SK-N-SH treated with all-trans-retinoic acid at 6 μM for 48 hours (cell line): ENCODE data around the gene AMOT.

Source experiments
- ATAC-seq: fragments of 200-7000 bp; cut with Tn5 transposase; 3 replicates; pipeline ENCODE4 v1.9.1; 2020; ENCODE audit warnings: mild to moderate bottlenecking, moderate library complexity
- ARNTL ChIP-seq: fragments of 450-650 bp; formaldehyde crosslinking; IDR thresholded peaks from 2 replicates; pipeline ENCODE4 v1.5.0; 2020; ENCODE audit warnings: low read depth, mild to moderate bottlenecking, moderate library complexity, borderline replicate concordance
- BACH2 ChIP-seq: fragments of 250-450 bp; sonication (Bioruptor Pico); IDR thresholded peaks from 2 replicates; pipeline ENCODE4 v1.9.0; 2021; ENCODE audit warnings: mild to moderate bottlenecking, borderline replicate concordance
- ESRRG ChIP-seq: fragments of 250-450 bp; sonication (Bioruptor Pico); IDR thresholded peaks from 2 replicates; pipeline ENCODE4 v1.6.1; 2021; ENCODE audit warnings: mild to moderate bottlenecking
- GLIS3 ChIP-seq: fragments of 250-450 bp; sonication (Bioruptor Pico); IDR thresholded peaks from 2 replicates; pipeline ENCODE4 v1.5.0; 2020; ENCODE audit warnings: mild to moderate bottlenecking, moderate library complexity
- ISL1 ChIP-seq: fragments of 250-450 bp; sonication (Bioruptor Pico); IDR thresholded peaks from 2 replicates; pipeline ENCODE4 v2.1.2; 2022; ENCODE audit warnings: mild to moderate bottlenecking, moderate library complexity
- OSR1 ChIP-seq: fragments of 250-450 bp; sonication (Bioruptor Pico); IDR thresholded peaks from 2 replicates; pipeline ENCODE4 v1.8.0; 2022; ENCODE audit warnings: moderate library complexity, mild to moderate bottlenecking, inconsistent platforms
- RARB ChIP-seq: fragments of 250-450 bp; sonication (Bioruptor Pico); IDR thresholded peaks from 2 replicates; pipeline ENCODE4 v1.8.0; 2021; ENCODE audit warnings: mild to moderate bottlenecking, moderate library complexity
- TCF4 ChIP-seq: fragments of 250-450 bp; sonication (Bioruptor Pico); IDR thresholded peaks from 2 replicates; pipeline ENCODE4 v1.8.0; 2021; ENCODE audit warnings: mild to moderate bottlenecking, moderate library complexity, borderline replicate concordance
- ZC3H10 ChIP-seq: fragments of 250-450 bp; sonication (Bioruptor Pico); IDR thresholded peaks from 2 replicates; pipeline ENCODE4 v1.5.1; 2021; ENCODE audit warnings: mild to moderate bottlenecking, moderate library complexity
- ZFP3 ChIP-seq: fragments of 250-450 bp; sonication (Bioruptor Pico); IDR thresholded peaks from 2 replicates; pipeline ENCODE4 v1.5.0; 2020; ENCODE audit warnings: mild to moderate bottlenecking, moderate library complexity
- TF ChIP-seq, protein P1 (sequence below): fragments of 250-450 bp; sonication (Bioruptor Pico); IDR thresholded peaks from 2 replicates; pipeline ENCODE4 v1.8.0; 2021; ENCODE audit warnings: low read depth, mild to moderate bottlenecking, moderate library complexity, borderline replicate concordance
- TF ChIP-seq, protein P2 (sequence below): fragments of 250-450 bp; sonication (Bioruptor Pico); IDR thresholded peaks from 2 replicates; pipeline ENCODE4 v1.8.0; 2020; ENCODE audit warnings: mild to moderate bottlenecking, moderate library complexity, borderline replicate concordance
- TF ChIP-seq, protein P3 (sequence below): fragments of 250-450 bp; sonication (Bioruptor Pico); IDR thresholded peaks from 2 replicates; pipeline ENCODE4 v1.5.0; 2020; ENCODE audit warnings: mild to moderate bottlenecking, moderate library complexity
- TF ChIP-seq, protein P4 (sequence below): fragments of 250-450 bp; sonication (Bioruptor Pico); IDR thresholded peaks from 2 replicates; pipeline ENCODE4 v1.5.1; 2021; ENCODE audit warnings: mild to moderate bottlenecking, moderate library complexity
- TF ChIP-seq, protein P5 (sequence below): fragments of 250-450 bp; sonication (Bioruptor Pico); IDR thresholded peaks from 2 replicates; pipeline ENCODE4 v1.5.1; 2020; ENCODE audit warnings: low read depth, mild to moderate bottlenecking, moderate library complexity

AMOT gene

DNA sequence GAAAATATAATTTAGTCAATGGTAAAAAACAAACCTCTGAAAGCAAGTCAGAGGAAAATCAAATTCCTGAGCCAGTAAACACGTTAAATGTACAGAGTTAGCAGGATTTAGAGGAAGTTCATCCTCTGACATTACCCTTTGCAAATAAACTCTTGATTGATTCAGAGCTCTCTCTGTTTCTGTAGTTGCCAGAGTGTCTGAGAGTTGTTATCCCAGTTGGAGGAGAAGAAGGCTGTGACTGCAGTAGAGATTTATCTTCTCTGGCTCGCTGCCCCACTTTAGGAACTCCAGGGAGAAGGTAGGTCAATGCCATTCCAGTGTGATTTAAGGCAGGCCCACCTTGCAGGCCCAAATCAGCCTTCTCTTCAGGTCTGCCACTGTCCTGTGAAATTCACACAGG is 6.2 kb upstream of the AMOT start:
- ATAC-seq: no peak
- TF ChIP-seq BACH2: no peak
- TF ChIP-seq, protein P1, sequence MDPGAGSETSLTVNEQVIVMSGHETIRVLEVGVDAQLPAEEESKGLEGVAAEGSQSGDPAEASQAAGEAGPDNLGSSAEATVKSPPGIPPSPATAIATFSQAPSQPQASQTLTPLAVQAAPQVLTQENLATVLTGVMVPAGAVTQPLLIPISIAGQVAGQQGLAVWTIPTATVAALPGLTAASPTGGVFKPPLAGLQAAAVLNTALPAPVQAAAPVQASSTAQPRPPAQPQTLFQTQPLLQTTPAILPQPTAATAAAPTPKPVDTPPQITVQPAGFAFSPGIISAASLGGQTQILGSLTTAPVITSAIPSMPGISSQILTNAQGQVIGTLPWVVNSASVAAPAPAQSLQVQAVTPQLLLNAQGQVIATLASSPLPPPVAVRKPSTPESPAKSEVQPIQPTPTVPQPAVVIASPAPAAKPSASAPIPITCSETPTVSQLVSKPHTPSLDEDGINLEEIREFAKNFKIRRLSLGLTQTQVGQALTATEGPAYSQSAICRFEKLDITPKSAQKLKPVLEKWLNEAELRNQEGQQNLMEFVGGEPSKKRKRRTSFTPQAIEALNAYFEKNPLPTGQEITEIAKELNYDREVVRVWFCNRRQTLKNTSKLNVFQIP (CRISPR knock-in tag): no peak
- TF ChIP-seq, protein P2, sequence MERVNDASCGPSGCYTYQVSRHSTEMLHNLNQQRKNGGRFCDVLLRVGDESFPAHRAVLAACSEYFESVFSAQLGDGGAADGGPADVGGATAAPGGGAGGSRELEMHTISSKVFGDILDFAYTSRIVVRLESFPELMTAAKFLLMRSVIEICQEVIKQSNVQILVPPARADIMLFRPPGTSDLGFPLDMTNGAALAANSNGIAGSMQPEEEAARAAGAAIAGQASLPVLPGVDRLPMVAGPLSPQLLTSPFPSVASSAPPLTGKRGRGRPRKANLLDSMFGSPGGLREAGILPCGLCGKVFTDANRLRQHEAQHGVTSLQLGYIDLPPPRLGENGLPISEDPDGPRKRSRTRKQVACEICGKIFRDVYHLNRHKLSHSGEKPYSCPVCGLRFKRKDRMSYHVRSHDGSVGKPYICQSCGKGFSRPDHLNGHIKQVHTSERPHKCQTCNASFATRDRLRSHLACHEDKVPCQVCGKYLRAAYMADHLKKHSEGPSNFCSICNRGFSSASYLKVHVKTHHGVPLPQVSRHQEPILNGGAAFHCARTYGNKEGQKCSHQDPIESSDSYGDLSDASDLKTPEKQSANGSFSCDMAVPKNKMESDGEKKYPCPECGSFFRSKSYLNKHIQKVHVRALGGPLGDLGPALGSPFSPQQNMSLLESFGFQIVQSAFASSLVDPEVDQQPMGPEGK (CRISPR knock-in tag): no peak
- TF ChIP-seq, protein P3, sequence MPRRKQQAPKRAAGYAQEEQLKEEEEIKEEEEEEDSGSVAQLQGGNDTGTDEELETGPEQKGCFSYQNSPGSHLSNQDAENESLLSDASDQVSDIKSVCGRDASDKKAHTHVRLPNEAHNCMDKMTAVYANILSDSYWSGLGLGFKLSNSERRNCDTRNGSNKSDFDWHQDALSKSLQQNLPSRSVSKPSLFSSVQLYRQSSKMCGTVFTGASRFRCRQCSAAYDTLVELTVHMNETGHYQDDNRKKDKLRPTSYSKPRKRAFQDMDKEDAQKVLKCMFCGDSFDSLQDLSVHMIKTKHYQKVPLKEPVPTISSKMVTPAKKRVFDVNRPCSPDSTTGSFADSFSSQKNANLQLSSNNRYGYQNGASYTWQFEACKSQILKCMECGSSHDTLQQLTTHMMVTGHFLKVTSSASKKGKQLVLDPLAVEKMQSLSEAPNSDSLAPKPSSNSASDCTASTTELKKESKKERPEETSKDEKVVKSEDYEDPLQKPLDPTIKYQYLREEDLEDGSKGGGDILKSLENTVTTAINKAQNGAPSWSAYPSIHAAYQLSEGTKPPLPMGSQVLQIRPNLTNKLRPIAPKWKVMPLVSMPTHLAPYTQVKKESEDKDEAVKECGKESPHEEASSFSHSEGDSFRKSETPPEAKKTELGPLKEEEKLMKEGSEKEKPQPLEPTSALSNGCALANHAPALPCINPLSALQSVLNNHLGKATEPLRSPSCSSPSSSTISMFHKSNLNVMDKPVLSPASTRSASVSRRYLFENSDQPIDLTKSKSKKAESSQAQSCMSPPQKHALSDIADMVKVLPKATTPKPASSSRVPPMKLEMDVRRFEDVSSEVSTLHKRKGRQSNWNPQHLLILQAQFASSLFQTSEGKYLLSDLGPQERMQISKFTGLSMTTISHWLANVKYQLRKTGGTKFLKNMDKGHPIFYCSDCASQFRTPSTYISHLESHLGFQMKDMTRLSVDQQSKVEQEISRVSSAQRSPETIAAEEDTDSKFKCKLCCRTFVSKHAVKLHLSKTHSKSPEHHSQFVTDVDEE (CRISPR knock-in tag): no peak
- no peak for TF ChIP-seq ESRRG
- TF ChIP-seq, protein P4, sequence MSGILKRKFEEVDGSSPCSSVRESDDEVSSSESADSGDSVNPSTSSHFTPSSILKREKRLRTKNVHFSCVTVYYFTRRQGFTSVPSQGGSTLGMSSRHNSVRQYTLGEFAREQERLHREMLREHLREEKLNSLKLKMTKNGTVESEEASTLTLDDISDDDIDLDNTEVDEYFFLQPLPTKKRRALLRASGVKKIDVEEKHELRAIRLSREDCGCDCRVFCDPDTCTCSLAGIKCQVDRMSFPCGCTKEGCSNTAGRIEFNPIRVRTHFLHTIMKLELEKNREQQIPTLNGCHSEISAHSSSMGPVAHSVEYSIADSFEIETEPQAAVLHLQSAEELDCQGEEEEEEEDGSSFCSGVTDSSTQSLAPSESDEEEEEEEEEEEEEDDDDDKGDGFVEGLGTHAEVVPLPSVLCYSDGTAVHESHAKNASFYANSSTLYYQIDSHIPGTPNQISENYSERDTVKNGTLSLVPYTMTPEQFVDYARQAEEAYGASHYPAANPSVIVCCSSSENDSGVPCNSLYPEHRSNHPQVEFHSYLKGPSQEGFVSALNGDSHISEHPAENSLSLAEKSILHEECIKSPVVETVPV: no peak
- no peak for TF ChIP-seq ZC3H10 (CRISPR knock-in tag)
- TF ChIP-seq TCF4 (CRISPR knock-in tag): no peak
- no peak for TF ChIP-seq RARB (CRISPR knock-in tag)
- TF ChIP-seq ISL1 (CRISPR knock-in tag): no peak

DNA sequence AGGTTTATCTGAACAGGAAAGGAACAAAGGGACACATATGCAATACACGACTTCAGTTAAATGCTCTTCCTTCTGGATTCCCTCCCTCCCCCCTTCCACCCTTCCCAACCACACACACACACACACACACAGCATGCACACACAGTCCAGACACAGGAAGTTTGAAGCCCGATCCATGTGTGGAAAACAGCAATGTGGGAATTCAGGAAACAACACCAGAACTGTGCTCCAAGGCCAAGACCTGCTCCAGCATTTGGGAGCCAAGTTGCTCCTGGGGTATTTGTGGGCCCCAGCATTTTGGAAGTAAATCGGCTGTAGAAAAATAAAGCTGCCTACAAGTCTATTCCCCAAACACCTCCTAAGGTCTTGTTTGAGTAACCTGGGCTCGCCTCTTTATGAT is 5.6 kb upstream of the AMOT start:
- ATAC-seq: no peak
- no peak for TF ChIP-seq ZFP3 (CRISPR knock-in tag)
- TF ChIP-seq, protein P3 (CRISPR knock-in tag): no peak
- no peak for TF ChIP-seq BACH2
- TF ChIP-seq OSR1 (CRISPR knock-in tag): no peak
- TF ChIP-seq ISL1 (CRISPR knock-in tag): no peak
- TF ChIP-seq, protein P5, sequence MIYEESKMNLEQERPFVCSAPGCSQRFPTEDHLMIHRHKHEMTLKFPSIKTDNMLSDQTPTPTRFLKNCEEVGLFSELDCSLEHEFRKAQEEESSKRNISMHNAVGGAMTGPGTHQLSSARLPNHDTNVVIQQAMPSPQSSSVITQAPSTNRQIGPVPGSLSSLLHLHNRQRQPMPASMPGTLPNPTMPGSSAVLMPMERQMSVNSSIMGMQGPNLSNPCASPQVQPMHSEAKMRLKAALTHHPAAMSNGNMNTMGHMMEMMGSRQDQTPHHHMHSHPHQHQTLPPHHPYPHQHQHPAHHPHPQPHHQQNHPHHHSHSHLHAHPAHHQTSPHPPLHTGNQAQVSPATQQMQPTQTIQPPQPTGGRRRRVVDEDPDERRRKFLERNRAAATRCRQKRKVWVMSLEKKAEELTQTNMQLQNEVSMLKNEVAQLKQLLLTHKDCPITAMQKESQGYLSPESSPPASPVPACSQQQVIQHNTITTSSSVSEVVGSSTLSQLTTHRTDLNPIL (CRISPR knock-in tag): no peak
- no peak for TF ChIP-seq TCF4 (CRISPR knock-in tag)
- no peak for TF ChIP-seq GLIS3 (CRISPR knock-in tag)
- TF ChIP-seq ESRRG: no peak
- TF ChIP-seq, protein P1 (CRISPR knock-in tag): no peak
- no peak for TF ChIP-seq ARNTL (CRISPR knock-in tag)
